ENCODE measurements around the gene TMEM179. TPM values are rescaled to one million over a fixed set of nuclear protein-coding genes. Genes with fewer than 3 reads are reported as not detected.

The TMEM179 gene
- total RNA-seq, 2 donors from 2014 or later = 2.6 to 9.6 TPM

DNA sequence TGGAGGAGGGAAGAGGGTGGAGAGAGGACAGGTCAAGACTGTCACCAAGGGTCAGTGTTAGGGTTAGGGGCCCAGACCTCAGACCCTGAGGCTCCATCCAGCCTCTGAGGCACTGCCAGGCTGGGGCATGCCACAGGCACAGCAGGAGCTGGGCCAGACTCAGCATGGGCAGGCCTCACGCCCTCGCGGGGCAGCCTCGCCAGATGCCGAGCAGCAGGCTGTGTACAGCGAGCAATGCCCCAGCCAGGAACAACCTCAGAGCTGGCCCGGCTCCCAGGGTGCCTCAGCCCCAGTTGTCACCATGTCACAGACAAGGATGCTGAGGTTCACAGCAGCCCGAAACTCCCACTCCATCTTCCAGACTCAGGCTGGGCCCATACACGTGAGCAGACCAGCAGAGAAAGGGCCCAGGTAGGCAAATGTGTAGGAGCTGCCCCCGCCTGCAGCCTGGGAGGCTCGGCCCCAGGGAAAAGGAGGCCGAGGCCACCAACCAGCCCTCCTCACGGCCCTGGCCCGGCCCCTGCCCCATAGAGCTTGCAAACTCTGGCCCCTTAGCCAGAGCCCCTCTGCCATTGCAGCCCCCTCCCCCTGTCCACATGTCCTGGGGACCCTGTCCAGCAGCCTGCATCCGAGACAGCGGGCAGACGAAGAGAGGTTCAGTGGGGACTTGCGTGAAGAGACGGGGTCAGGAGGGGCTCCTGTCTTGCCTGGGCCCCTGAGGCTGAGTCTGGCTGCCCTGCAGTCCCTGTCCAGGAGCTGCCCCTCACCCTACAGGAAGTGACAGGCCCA lies 17.5 kb downstream of the TMEM179 start:
- 68 to 94% methylated on average over 3 to 18 of the region's 19 CpGs for WGBS, 2 donors
- peak in 3 of 4 donors; percentile 16 to 45 (median 42) for DNase-seq

GRCh38 chr14:104585966-104586697 lies 18.4 kb downstream of the TMEM179 start:
- TF ChIP-seq POLR2A (IDR thresholded peaks at IDR 0.05) = no peak
- TF ChIP-seq, protein P1, sequence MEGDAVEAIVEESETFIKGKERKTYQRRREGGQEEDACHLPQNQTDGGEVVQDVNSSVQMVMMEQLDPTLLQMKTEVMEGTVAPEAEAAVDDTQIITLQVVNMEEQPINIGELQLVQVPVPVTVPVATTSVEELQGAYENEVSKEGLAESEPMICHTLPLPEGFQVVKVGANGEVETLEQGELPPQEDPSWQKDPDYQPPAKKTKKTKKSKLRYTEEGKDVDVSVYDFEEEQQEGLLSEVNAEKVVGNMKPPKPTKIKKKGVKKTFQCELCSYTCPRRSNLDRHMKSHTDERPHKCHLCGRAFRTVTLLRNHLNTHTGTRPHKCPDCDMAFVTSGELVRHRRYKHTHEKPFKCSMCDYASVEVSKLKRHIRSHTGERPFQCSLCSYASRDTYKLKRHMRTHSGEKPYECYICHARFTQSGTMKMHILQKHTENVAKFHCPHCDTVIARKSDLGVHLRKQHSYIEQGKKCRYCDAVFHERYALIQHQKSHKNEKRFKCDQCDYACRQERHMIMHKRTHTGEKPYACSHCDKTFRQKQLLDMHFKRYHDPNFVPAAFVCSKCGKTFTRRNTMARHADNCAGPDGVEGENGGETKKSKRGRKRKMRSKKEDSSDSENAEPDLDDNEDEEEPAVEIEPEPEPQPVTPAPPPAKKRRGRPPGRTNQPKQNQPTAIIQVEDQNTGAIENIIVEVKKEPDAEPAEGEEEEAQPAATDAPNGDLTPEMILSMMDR (IDR thresholded peaks at IDR 0.05) = no peak
- ATAC-seq (peak; percentile 58), DNase-seq (peak in 1 of 4 donors; percentile 35)
- Histone ChIP-seq H3K9me3 (no peaks in the 10 kb centered on the region), H3K27me3 (no peaks in the 10 kb centered on the region), H3K27ac (peak overlapping the region in 1 of 4 donors; percentile 5), H3K36me3 (replicated peaks in 1 of 2; ENCODE audit: insufficient read depth in 1 of 2, low read depth in 2 of 2) (no peaks in the 10 kb centered on the region), H3K4me3 (no peak overlapping the region), H3K4me1 (peaks cover 21% of the 10 kb centered on the region)
- intact Hi-C loops (cut with DNase I) = no loop called here
- WGBS, 2 donors = 55 to 68% methylated on average over 20 to 24 of the region's 24 CpGs

More for the DNA sequence above, 17.5 kb downstream of the TMEM179 start:
- H3K9me3 ChIP-seq = no peaks in the 10 kb centered on the region
- no peaks in the 10 kb centered on the region for H3K27me3 ChIP-seq
- no peaks in the 10 kb centered on the region for H3K36me3 ChIP-seq (replicated peaks in 1 of 2; ENCODE audit: insufficient read depth in 1 of 2, low read depth in 2 of 2)
- intact Hi-C loops (cut with DNase I) = no loop called here
- no peak for ATAC-seq
- no peak for TF ChIP-seq POLR2A (IDR thresholded peaks at IDR 0.05)
- TF ChIP-seq, protein P1 (IDR thresholded peaks at IDR 0.05) = no peak
- H3K4me1 ChIP-seq = peaks cover 12% of the 10 kb centered on the region
- peak overlapping the region in 1 of 4 donors; percentile 16 for H3K27ac ChIP-seq
- H3K4me3 ChIP-seq = no peak overlapping the region

- intact Hi-C loops (cut with DNase I) = no loop called here
- no peaks in the 10 kb centered on the region for H3K36me3 ChIP-seq (replicated peaks in 1 of 2; ENCODE audit: insufficient read depth in 1 of 2, low read depth in 2 of 2)
- DNase-seq (no peak), ATAC-seq (no peak)
- TF ChIP-seq, protein P1 (IDR thresholded peaks at IDR 0.05) = no peak
- TF ChIP-seq POLR2A (IDR thresholded peaks at IDR 0.05) = no peak
- no peak overlapping the region for H3K4me3 ChIP-seq
- no peak overlapping the region for H3K27ac ChIP-seq
- no peaks in the 10 kb centered on the region for H3K9me3 ChIP-seq
- 43 to 73% methylated on average over 1 to 10 of the region's 10 CpGs for WGBS, 2 donors
- no peaks in the 10 kb centered on the region for H3K27me3 ChIP-seq
- H3K4me1 ChIP-seq = peaks cover 37% of the 10 kb centered on the region
Measured at GRCh38 chr14:104584557-104584956, 20.0 kb downstream of the TMEM179 start.

DNA sequence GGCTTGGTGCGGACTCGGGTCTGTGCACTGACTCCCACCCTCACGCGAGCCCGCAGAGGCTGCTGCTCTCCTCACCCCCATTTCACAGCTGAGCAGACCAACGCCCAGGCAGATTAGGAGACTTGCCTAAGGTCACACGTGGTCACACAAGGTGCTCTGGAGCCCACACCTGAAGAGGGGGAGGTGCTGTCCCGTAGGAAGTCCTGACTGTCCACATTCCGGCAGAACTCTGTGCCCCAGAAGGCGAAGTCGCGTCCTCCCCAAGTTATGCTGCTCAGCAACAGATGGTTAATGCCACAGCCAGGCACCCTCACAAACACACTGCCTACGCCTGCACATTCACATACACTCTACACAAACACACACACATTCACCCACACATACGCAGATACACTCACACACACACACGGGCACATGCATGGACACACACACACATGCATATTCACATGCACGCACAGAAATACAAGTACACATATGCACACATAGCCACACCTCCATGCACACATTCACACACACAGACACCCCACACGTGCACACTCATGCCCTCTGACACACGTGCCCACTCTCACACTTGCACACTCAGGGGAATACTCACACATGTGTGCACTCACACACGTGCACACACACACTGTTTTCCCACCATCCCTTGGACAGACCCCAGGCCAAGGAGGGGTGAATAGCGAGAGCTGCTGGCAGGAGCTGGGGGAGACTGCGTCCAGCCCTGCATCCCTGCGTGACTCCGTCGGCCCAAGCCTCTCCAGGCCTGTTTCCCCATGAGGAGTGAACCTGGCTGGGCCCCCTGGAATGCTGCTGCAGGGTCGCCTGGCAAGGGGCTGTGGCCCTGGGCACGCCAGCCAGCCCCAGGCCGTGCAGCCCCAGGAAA lies 20.9 kb downstream of the TMEM179 start:
- intact Hi-C loops (cut with DNase I) = no loop called here
- no peak overlapping the region for H3K4me3 ChIP-seq

More for the DNA sequence above, 20.9 kb downstream of the TMEM179 start:
- ATAC-seq (no peak), DNase-seq (no peak)
- 70 to 77% methylated on average over 14 to 27 of the region's 27 CpGs for WGBS, 2 donors
- H3K9me3 ChIP-seq = no peaks in the 10 kb centered on the region
- TF ChIP-seq POLR2A (IDR thresholded peaks at IDR 0.05) = no peak
- TF ChIP-seq, protein P1 (IDR thresholded peaks at IDR 0.05) = no peak
- no peaks in the 10 kb centered on the region for H3K27me3 ChIP-seq
- H3K27ac ChIP-seq = no peak overlapping the region
- H3K4me1 ChIP-seq = peaks cover 46% of the 10 kb centered on the region
- H3K36me3 ChIP-seq (replicated peaks in 1 of 2; ENCODE audit: insufficient read depth in 1 of 2, low read depth in 2 of 2) = no peaks in the 10 kb centered on the region
